ENCODE results near the gene NCKAP5. TPM values are rescaled to one million over a fixed set of nuclear protein-coding genes. Genes with fewer than 3 reads are reported as not detected.
"Not testable (repeated sequence)": the region's sequence is repeated elsewhere in the genome, so short reads cannot be mapped to it uniquely, and the experiment has no call there.

Gene NCKAP5
- polyA plus RNA-seq, 3 donors = not detected

DNA sequence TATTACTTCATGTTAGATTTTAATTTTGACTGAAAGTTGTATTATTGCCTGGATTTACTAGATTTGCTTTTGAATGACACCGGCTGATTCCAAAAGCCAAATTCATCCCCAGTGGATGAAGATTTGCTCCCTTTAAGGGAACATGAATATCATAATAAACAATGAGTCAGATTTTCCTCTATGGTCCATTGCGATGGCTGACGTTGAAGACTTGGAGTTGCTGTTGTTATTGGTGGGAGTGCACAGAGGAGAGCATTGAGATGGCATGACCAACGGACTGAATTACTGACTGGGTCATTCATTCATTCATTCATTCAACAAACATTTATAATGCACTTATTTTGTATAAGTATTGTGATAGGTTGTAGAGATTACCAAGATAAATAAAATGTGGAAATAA lies 864.9 kb downstream of the NCKAP5 start:
- no peak overlapping the region for H3K4me3 Mint-ChIP-seq
- H3K27ac Mint-ChIP-seq = no peak overlapping the region
- Histone ChIP-seq H3K27ac (ENCODE audit: low read depth in 1 of 2, low read length in 2 of 2) (no peak overlapping the region), H3K4me1 (ENCODE audit: control insufficient read depth in 1 of 2, insufficient read depth in 2 of 2, low read length in 2 of 2) (no peaks in the 10 kb centered on the region), H3K4me2 (replicated peaks; ENCODE audit: extremely low read depth, low read length, poor library complexity, severe bottlenecking) (no peak overlapping the region), H3K27me3 (ENCODE audit: control insufficient read depth in 2 of 2, insufficient read depth in 2 of 2, low read length in 2 of 2) (no peaks in the 10 kb centered on the region), H3K4me3 (replicated peaks in 1 of 3; ENCODE audit: low read depth in 2 of 3, low read length in 3 of 3) (no peak overlapping the region), H3K9me3 (replicated peaks in 1 of 2; ENCODE audit: control insufficient read depth in 1 of 2, insufficient read depth in 1 of 2, low read length in 2 of 2) (no peaks in the 10 kb centered on the region), H3K36me3 (replicated peaks in 1 of 2; ENCODE audit: control insufficient read depth in 1 of 2, insufficient read depth in 2 of 2, low read length in 2 of 2) (no peaks in the 10 kb centered on the region), H3K9ac (ENCODE audit: insufficient read depth, low read length, poor library complexity, severe bottlenecking) (no peak overlapping the region), H2AFZ (ENCODE audit: insufficient read depth, low read depth, low read length, poor library complexity, severe bottlenecking) (no peak overlapping the region), H3K79me2 (ENCODE audit: insufficient read depth, low read length) (no peaks in the 10 kb centered on the region), H4K20me1 (ENCODE audit: insufficient read depth, low read length) (no peaks in the 10 kb centered on the region)
- peaks cover 0 to 2% (median 0%) of the 10 kb centered on the region in 3 donors for H3K27me3 Mint-ChIP-seq (ENCODE audit: low read depth in 3 of 3)
- no peaks in the 10 kb centered on the region for H3K4me1 Mint-ChIP-seq
- DNase-seq = no peak
- H3K9me3 Mint-ChIP-seq = peaks cover 0 to 13% (median 0%) of the 10 kb centered on the region in 7 donors
- intact Hi-C loops (cut with micrococcal nuclease) = no loop called here
- no CpG with 5 or more reads among the region's 4 CpGs for WGBS (ENCODE audit: insufficient coverage)
- TF ChIP-seq, protein P1, sequence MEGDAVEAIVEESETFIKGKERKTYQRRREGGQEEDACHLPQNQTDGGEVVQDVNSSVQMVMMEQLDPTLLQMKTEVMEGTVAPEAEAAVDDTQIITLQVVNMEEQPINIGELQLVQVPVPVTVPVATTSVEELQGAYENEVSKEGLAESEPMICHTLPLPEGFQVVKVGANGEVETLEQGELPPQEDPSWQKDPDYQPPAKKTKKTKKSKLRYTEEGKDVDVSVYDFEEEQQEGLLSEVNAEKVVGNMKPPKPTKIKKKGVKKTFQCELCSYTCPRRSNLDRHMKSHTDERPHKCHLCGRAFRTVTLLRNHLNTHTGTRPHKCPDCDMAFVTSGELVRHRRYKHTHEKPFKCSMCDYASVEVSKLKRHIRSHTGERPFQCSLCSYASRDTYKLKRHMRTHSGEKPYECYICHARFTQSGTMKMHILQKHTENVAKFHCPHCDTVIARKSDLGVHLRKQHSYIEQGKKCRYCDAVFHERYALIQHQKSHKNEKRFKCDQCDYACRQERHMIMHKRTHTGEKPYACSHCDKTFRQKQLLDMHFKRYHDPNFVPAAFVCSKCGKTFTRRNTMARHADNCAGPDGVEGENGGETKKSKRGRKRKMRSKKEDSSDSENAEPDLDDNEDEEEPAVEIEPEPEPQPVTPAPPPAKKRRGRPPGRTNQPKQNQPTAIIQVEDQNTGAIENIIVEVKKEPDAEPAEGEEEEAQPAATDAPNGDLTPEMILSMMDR (IDR thresholded peaks at IDR 0.05) = no peak
- no peaks in the 10 kb centered on the region for H3K36me3 Mint-ChIP-seq

DNA sequence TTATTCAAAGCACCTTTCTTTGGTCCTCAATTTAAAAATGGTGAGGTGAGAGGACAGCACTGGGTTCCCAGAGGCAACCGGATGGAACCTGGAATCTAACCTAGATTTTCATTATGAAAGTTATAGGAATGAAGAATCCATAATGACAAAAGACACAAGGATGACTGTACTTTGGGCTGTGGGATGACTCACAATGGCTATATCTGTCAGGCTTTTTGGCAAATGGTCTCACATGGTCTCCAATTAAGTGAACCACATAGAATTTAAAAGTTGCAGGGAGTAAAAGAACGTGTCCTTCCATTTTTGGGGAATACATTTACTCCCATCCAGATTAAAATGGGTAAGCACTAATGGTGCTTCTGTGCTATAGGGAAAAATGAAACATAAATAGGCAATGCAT lies 866.5 kb downstream of the NCKAP5 start:
- no peak overlapping the region for H2AFZ ChIP-seq (ENCODE audit: insufficient read depth, low read depth, low read length, poor library complexity, severe bottlenecking)
- Mint-ChIP-seq H3K27ac (no peak overlapping the region), H3K4me3 (no peak overlapping the region), H3K4me1 (no peaks in the 10 kb centered on the region), H3K27me3 (ENCODE audit: low read depth in 3 of 3) (peaks cover 0 to 2% (median 0%) of the 10 kb centered on the region in 3 donors), H3K36me3 (no peaks in the 10 kb centered on the region), H3K9me3 (peaks cover 0 to 11% (median 0%) of the 10 kb centered on the region in 7 donors)
- no peaks in the 10 kb centered on the region for H3K79me2 ChIP-seq (ENCODE audit: insufficient read depth, low read length)
- 86% methylated on average over 1 of the region's 2 CpGs for WGBS (ENCODE audit: insufficient coverage)
- no peak overlapping the region for H3K4me3 ChIP-seq (replicated peaks in 1 of 3; ENCODE audit: low read depth in 2 of 3, low read length in 3 of 3)
- no peak overlapping the region for H3K9ac ChIP-seq (ENCODE audit: insufficient read depth, low read length, poor library complexity, severe bottlenecking)
- no peaks in the 10 kb centered on the region for H4K20me1 ChIP-seq (ENCODE audit: insufficient read depth, low read length)
- H3K27ac ChIP-seq (ENCODE audit: low read depth in 1 of 2, low read length in 2 of 2) = no peak overlapping the region
- H3K36me3 ChIP-seq (replicated peaks in 1 of 2; ENCODE audit: control insufficient read depth in 1 of 2, insufficient read depth in 2 of 2, low read length in 2 of 2) = no peaks in the 10 kb centered on the region
- no peaks in the 10 kb centered on the region for H3K27me3 ChIP-seq (ENCODE audit: control insufficient read depth in 2 of 2, insufficient read depth in 2 of 2, low read length in 2 of 2)
- no peaks in the 10 kb centered on the region for H3K9me3 ChIP-seq (replicated peaks in 1 of 2; ENCODE audit: control insufficient read depth in 1 of 2, insufficient read depth in 1 of 2, low read length in 2 of 2)
- H3K4me2 ChIP-seq (replicated peaks; ENCODE audit: extremely low read depth, low read length, poor library complexity, severe bottlenecking) = no peak overlapping the region
- intact Hi-C loops (cut with micrococcal nuclease) = no loop called here
- H3K4me1 ChIP-seq (ENCODE audit: control insufficient read depth in 1 of 2, insufficient read depth in 2 of 2, low read length in 2 of 2) = no peaks in the 10 kb centered on the region
- TF ChIP-seq, protein P1 (IDR thresholded peaks at IDR 0.05) = no peak
- no peak for DNase-seq

GRCh38 chr2:132699802-132700201 lies 868.5 kb downstream of the NCKAP5 start:
- intact Hi-C loops (cut with micrococcal nuclease); H3K4me1 ChIP-seq (ENCODE audit: control insufficient read depth in 1 of 2, insufficient read depth in 2 of 2, low read length in 2 of 2); H3K79me2 ChIP-seq (ENCODE audit: insufficient read depth, low read length): not testable (repeated sequence)

More at GRCh38 chr2:132699802-132700201, 868.5 kb downstream of the NCKAP5 start:
- DNase-seq; H4K20me1 ChIP-seq (ENCODE audit: insufficient read depth, low read length); H3K9me3 ChIP-seq (replicated peaks in 1 of 2; ENCODE audit: control insufficient read depth in 1 of 2, insufficient read depth in 1 of 2, low read length in 2 of 2); H3K27me3 Mint-ChIP-seq (ENCODE audit: low read depth in 3 of 3); H3K27ac Mint-ChIP-seq; H2AFZ ChIP-seq (ENCODE audit: insufficient read depth, low read depth, low read length, poor library complexity, severe bottlenecking); H3K36me3 ChIP-seq (replicated peaks in 1 of 2; ENCODE audit: control insufficient read depth in 1 of 2, insufficient read depth in 2 of 2, low read length in 2 of 2); H3K27me3 ChIP-seq (ENCODE audit: control insufficient read depth in 2 of 2, insufficient read depth in 2 of 2, low read length in 2 of 2); H3K4me3 Mint-ChIP-seq; H3K27ac ChIP-seq (ENCODE audit: low read depth in 1 of 2, low read length in 2 of 2); H3K36me3 Mint-ChIP-seq; H3K9ac ChIP-seq (ENCODE audit: insufficient read depth, low read length, poor library complexity, severe bottlenecking); H3K4me3 ChIP-seq (replicated peaks in 1 of 3; ENCODE audit: low read depth in 2 of 3, low read length in 3 of 3); H3K4me1 Mint-ChIP-seq; H3K4me2 ChIP-seq (replicated peaks; ENCODE audit: extremely low read depth, low read length, poor library complexity, severe bottlenecking): not testable (repeated sequence)
- WGBS (ENCODE audit: insufficient coverage) = no CpG with 5 or more reads among the region's 2 CpGs
- H3K9me3 Mint-ChIP-seq = peaks cover 0 to 11% (median 0%) of the 10 kb centered on the region in 7 donors
